CD4-positive, alpha-beta T cell treated with Interleukin-17A for 4 hours (primary cell): ENCODE data around the gene C6orf163.
"Not testable (repeated sequence)": the region's sequence is repeated elsewhere in the genome, so short reads cannot be mapped to it uniquely, and the experiment has no call there.

Source experiments
- DNase-seq: peaks from one replicate; pipeline ENCODE4 v3.0.0-alpha.2; 2020; ENCODE audit warnings: mixed read lengths

The C6orf163 gene

GRCh38 chr6:87344731-87345130 is at the start of gene C6orf163:
Gene C6orf163 (plus strand): TSS chr6:87344813. CDS start chr6:87345100, 287 bp downstream.
- DNase-seq: no peak

GRCh38 chr6:87297119-87297518 is 47.5 kb upstream of the C6orf163 start:
- no peak for DNase-seq

- not testable (repeated sequence) for DNase-seq
Measured at GRCh38 chr6:87301277-87301676, 43.3 kb upstream of the C6orf163 start.

- no peak for DNase-seq
Measured at GRCh38 chr6:87308970-87309369, 35.6 kb upstream of the C6orf163 start.

- DNase-seq: no peak
Measured at GRCh38 chr6:87312860-87313259, 31.8 kb upstream of the C6orf163 start.

GRCh38 chr6:87315071-87315470 is 29.5 kb upstream of the C6orf163 start:
- no peak for DNase-seq

GRCh38 chr6:87319271-87319987 is 25.2 kb upstream of the C6orf163 start:
- no peak for DNase-seq

- peak; percentile 91 for DNase-seq
Measured at GRCh38 chr6:87322304-87323212, 22.1 kb upstream of the C6orf163 start, which contains the start of gene SMIM8. Gene SMIM8 (plus strand): TSS chr6:87322588. CDS start chr6:87337032, 14,444 bp downstream.

GRCh38 chr6:87323880-87324279 is 20.7 kb upstream of the C6orf163 start:
- not testable (repeated sequence) for DNase-seq

- no peak for DNase-seq
Measured at GRCh38 chr6:87330961-87331360, 13.7 kb upstream of the C6orf163 start.

GRCh38 chr6:87333033-87333432 is 11.6 kb upstream of the C6orf163 start:
- no peak for DNase-seq

- DNase-seq: peak; percentile 7
Measured at GRCh38 chr6:87333591-87334181, 10.9 kb upstream of the C6orf163 start.

GRCh38 chr6:87334683-87335082 is 9.9 kb upstream of the C6orf163 start:
- DNase-seq: no peak

GRCh38 chr6:87336367-87336766 is 8.2 kb upstream of the C6orf163 start:
- DNase-seq: no peak

- no peak for DNase-seq
Measured at GRCh38 chr6:87340230-87340629, 4.4 kb upstream of the C6orf163 start.

- DNase-seq: no peak
Measured at GRCh38 chr6:87341158-87341557, 3.5 kb upstream of the C6orf163 start.

- DNase-seq: no peak
Measured at GRCh38 chr6:87341899-87342298, 2.7 kb upstream of the C6orf163 start.

GRCh38 chr6:87342829-87343228 is 1.8 kb upstream of the C6orf163 start:
- no peak for DNase-seq

- no peak for DNase-seq
Measured at GRCh38 chr6:87346700-87347099, 2.1 kb downstream of the C6orf163 start.

- no peak for DNase-seq
Measured at GRCh38 chr6:87349896-87350295, 5.3 kb downstream of the C6orf163 start.

GRCh38 chr6:87350516-87350915 is 5.9 kb downstream of the C6orf163 start:
- no peak for DNase-seq

GRCh38 chr6:87351583-87351982 is 7.0 kb downstream of the C6orf163 start:
- no peak for DNase-seq

GRCh38 chr6:87356181-87356580 is 11.6 kb downstream of the C6orf163 start:
- DNase-seq: no peak
